Vagina (tissue), 2 donors: ENCODE results near the gene MED28. TPM values are rescaled to one million over a fixed set of nuclear protein-coding genes. Genes with fewer than 3 reads are reported as not detected.
A peak's percentile ranks its signal among the peaks of the same experiment; 100 is the strongest.

Source experiments
- DNase-seq, 2 donors: peaks; one replicate each; pipeline ENCODE4 v3.0.0-alpha.2; 2017; ENCODE audit errors: extremely low spot score in 2 of 2
- H3K27ac ChIP-seq: fragments of 200-600 bp; sonication (generic); one replicate; pipeline ENCODE4 v1.5.1; 2019
- H3K27me3 ChIP-seq: fragments of 200-600 bp; sonication (generic); one replicate; pipeline ENCODE4 v1.5.1; 2019
- H3K36me3 ChIP-seq, 2 donors: fragments of 200-600 bp; sonication (generic); one replicate each; pipeline ENCODE4 v1.5.1; 2017 to 2019
- H3K4me1 ChIP-seq: fragments of 200-600 bp; sonication (generic); one replicate; pipeline ENCODE4 v1.5.1; 2019
- H3K4me3 ChIP-seq, 2 donors: fragments of 200-600 bp; sonication (generic); 1 replicate in 1 of 2; 2 replicates in 1 of 2; pipeline ENCODE4 v1.5.1; 2016 to 2019
- H3K9me3 ChIP-seq: fragments of 200-600 bp; sonication (generic); one replicate; pipeline ENCODE4 v1.5.1; 2019
- POLR2A ChIP-seq, 2 donors: fragments of 450-650 bp; IDR thresholded peaks; one replicate each; pipeline ENCODE4 v1.6.1; 2017; ENCODE audit warnings: antibody characterized with exemption in 2 of 2, mild to moderate bottlenecking in 2 of 2, moderate library complexity in 2 of 2
- POLR2AphosphoS5 ChIP-seq, 2 donors: sonication (generic); formaldehyde crosslinking; IDR thresholded peaks; one replicate each; pipeline ENCODE4 v1.9.0; 2017; ENCODE audit warnings: antibody characterized with exemption in 2 of 2, mild to moderate bottlenecking in 2 of 2, low read depth in 1 of 2; ENCODE audit not compliant: insufficient read depth in 1 of 2
- intact Hi-C: fragments of 100-400 bp; cut with DNase I; formaldehyde crosslinking; loops from one replicate; pipeline ENCODE4 v1.15.1; 2023
- total RNA-seq: library from RNA; depleted of rRNA; stranded (reverse); fragments of >200 nt; gene quantifications from one replicate; pipeline ENCODE4 v1.2.3, GENCODE V29; 2016
- TF ChIP-seq, protein P1 (sequence below), 3 experiments: fragments of 450-650 bp in 2 of 3; fragments of 200-600 bp in 1 of 3; sonication (generic) in 1 of 3; IDR thresholded peaks; one replicate each; pipeline ENCODE4 v1.5.1; 2017 to 2019; ENCODE audit warnings: antibody characterized with exemption in 3 of 3, mild to moderate bottlenecking in 2 of 3, moderate library complexity in 2 of 3

The MED28 gene
- total RNA-seq, 1 donor from 2014 or later, result 14.0 TPM

DNA sequence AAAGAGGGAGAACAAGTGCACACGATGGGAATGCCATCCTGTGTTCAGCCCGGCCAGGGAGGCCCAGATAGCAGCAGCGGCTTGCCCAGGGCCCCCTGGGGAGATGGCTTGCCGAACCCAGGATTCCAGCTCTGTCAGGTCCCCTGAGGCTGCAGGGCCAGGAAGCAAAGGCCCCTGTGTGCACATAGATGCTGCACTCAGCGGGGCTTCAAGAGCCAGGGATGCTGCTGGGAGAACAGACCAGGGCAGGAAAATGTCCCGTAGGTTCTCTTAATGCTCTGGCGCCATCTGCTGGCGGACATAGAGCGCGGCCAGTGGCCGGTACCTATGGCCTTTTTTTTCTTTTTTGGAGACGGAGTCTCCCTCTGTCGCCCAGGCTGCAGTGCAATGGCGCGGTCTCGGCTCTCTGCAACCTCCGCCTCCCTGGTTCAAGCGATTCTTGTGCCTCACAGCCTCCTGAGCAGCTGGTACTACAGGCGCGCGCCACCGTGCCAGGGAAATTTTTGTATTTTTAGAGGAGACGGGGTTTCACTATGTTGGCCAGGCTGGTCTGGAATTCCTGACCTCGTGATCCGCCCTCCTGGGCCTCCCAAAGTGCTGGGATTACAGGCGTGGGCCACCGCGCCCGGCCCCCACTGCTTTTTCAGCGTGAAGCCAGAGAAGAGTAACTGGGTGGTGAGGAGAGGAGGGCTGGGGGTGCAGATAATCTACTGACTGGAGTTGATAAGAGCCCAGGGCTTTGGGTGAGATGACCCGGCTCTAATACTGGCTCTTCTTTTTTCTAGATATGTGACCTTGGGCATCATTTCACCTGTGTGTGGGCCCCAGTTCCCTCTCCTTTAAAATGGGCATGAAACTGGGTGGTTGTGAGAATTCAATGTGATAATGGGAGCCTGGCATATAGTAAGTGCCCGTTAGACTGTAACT, 22.5 kb downstream of the MED28 start:
- TF ChIP-seq POLR2A (IDR thresholded peaks at IDR 0.05) (no peak), POLR2AphosphoS5 (IDR thresholded peaks at IDR 0.05; ENCODE audit: insufficient read depth in 1 of 2, low read depth in 1 of 2) (peak in 1 of 2 donors; percentile 32)
- TF ChIP-seq, protein P1, sequence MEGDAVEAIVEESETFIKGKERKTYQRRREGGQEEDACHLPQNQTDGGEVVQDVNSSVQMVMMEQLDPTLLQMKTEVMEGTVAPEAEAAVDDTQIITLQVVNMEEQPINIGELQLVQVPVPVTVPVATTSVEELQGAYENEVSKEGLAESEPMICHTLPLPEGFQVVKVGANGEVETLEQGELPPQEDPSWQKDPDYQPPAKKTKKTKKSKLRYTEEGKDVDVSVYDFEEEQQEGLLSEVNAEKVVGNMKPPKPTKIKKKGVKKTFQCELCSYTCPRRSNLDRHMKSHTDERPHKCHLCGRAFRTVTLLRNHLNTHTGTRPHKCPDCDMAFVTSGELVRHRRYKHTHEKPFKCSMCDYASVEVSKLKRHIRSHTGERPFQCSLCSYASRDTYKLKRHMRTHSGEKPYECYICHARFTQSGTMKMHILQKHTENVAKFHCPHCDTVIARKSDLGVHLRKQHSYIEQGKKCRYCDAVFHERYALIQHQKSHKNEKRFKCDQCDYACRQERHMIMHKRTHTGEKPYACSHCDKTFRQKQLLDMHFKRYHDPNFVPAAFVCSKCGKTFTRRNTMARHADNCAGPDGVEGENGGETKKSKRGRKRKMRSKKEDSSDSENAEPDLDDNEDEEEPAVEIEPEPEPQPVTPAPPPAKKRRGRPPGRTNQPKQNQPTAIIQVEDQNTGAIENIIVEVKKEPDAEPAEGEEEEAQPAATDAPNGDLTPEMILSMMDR (IDR thresholded peaks at IDR 0.05), result peak; percentile 48 to 91 (median 65)
- no peaks in the 10 kb centered on the region for H3K27me3 ChIP-seq
- H3K4me1 ChIP-seq, result no peaks in the 10 kb centered on the region
- intact Hi-C loops, result loop anchor here (10.0 kb wide), 1 partner anchor 92 kb away; no protein-coding TSS in a partner anchor
- H3K9me3 ChIP-seq, result no peaks in the 10 kb centered on the region
- H3K4me3 ChIP-seq, result no peak overlapping the region
- no peak overlapping the region for H3K27ac ChIP-seq
- no peak for DNase-seq
- peaks cover 0 to 30% of the 10 kb centered on the region in 2 donors for H3K36me3 ChIP-seq

DNA sequence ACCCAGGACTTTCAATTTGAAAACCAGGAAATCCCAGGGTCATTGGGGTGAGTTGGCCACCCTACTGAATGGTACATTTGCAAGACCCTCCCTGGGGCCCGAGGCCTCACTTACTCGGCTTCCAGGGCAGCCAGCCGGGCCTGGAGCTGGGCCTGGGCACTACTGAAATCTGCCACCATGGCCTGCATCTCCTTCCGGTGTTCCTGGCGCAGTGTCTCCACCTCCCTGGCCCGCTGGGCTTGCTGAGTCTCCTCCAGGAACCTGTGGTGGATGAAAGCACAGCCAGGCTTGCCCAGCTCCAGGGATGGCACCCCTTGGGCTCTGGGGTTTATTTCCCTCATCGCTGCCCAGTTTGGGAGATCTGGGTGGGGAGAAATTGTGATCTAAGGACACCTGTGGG, 24.7 kb downstream of the MED28 start:
- no peaks in the 10 kb centered on the region for H3K9me3 ChIP-seq
- H3K36me3 ChIP-seq, result peaks cover 0 to 16% of the 10 kb centered on the region in 2 donors
- no peaks in the 10 kb centered on the region for H3K4me1 ChIP-seq
- intact Hi-C loops, result loop anchor here (10.0 kb wide), 1 partner anchor 94 kb away; no protein-coding TSS in a partner anchor
- no peak overlapping the region for H3K27ac ChIP-seq
- TF ChIP-seq, protein P1 (IDR thresholded peaks at IDR 0.05), result no peak
- no peak for TF ChIP-seq POLR2AphosphoS5 (IDR thresholded peaks at IDR 0.05; ENCODE audit: insufficient read depth in 1 of 2, low read depth in 1 of 2)
- TF ChIP-seq POLR2A (IDR thresholded peaks at IDR 0.05), result no peak
- H3K27me3 ChIP-seq, result no peaks in the 10 kb centered on the region
- no peak overlapping the region for H3K4me3 ChIP-seq
- no peak for DNase-seq

DNA sequence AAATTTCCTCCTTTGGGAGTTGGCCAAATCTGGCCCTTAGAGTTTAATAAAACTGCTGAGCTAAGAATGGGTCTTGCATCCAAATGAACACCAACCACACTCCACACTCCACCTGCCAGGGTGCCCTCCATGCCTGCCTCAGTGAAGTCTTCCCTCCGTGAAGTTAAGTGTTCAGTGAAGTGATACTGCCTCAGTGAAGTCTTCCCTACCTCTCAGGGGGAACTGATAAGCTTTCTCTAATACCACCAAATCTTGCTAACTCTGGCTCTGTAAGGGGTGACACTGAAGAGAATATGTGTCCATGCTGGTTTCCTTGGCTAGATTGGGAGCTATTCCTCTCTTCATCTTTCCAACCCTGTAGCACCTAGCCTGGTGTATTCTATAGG, 27.9 kb downstream of the MED28 start:
- TF ChIP-seq, protein P1 (IDR thresholded peaks at IDR 0.05), result no peak
- TF ChIP-seq POLR2A (IDR thresholded peaks at IDR 0.05), result no peak
- TF ChIP-seq POLR2AphosphoS5 (IDR thresholded peaks at IDR 0.05; ENCODE audit: insufficient read depth in 1 of 2, low read depth in 1 of 2), result no peak
- no peaks in the 10 kb centered on the region for H3K36me3 ChIP-seq
- DNase-seq, result no peak
- no peak overlapping the region for H3K27ac ChIP-seq
- H3K4me1 ChIP-seq, result no peaks in the 10 kb centered on the region
- H3K27me3 ChIP-seq, result no peaks in the 10 kb centered on the region
- H3K9me3 ChIP-seq, result no peaks in the 10 kb centered on the region
- H3K4me3 ChIP-seq, result no peak overlapping the region
- intact Hi-C loops, result no loop called here

DNA sequence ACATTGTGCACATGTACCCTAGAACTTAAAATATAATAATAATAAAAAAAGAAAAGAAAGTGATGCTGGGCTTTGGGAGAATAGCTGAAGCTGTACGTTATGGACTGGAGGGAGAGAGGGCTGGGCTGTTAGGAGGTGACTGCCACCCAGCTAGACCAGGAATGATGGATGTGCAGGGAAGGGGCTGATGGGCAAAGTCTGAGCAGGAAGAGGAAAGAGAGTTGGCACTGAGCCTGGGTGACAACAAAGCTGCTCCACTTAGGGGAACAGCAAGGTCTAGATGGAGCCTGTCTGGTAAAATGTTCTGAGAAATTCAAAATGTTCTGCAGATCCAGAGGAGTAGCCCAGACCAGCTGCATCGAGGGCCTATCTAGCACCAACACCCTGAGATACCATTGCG, 32.3 kb downstream of the MED28 start:
- H3K4me1 ChIP-seq, result no peaks in the 10 kb centered on the region
- no peak for DNase-seq
- no peaks in the 10 kb centered on the region for H3K36me3 ChIP-seq
- intact Hi-C loops, result no loop called here
- no peak for TF ChIP-seq POLR2AphosphoS5 (IDR thresholded peaks at IDR 0.05; ENCODE audit: insufficient read depth in 1 of 2, low read depth in 1 of 2)
- TF ChIP-seq, protein P1 (IDR thresholded peaks at IDR 0.05), result no peak
- TF ChIP-seq POLR2A (IDR thresholded peaks at IDR 0.05), result no peak
- H3K9me3 ChIP-seq, result no peaks in the 10 kb centered on the region
- H3K27ac ChIP-seq, result no peak overlapping the region
- H3K27me3 ChIP-seq, result no peaks in the 10 kb centered on the region
- no peak overlapping the region for H3K4me3 ChIP-seq
